ENCODE measurements around the gene CYB561A3.

DNA sequence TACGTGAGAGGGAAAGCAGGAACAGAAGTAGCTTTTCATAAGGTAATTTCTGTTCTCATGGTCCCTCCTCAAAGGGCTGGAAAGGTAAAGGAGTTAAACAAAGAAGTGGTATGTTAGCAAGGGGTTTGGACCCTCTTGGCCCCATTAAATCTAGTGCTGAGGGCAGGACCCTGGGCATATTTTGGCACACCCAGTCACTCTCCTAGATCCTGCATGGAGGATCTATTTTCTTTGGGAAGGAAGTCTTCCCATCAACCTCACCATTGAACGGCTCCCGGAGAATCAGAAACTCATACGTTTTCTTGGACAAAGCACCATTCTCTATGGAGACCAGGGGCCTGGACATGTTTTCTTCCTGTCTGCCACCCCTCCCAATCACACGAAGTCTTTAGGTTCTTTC, 42.4 kb upstream of the CYB561A3 start:
- TF ChIP-seq, protein P1, sequence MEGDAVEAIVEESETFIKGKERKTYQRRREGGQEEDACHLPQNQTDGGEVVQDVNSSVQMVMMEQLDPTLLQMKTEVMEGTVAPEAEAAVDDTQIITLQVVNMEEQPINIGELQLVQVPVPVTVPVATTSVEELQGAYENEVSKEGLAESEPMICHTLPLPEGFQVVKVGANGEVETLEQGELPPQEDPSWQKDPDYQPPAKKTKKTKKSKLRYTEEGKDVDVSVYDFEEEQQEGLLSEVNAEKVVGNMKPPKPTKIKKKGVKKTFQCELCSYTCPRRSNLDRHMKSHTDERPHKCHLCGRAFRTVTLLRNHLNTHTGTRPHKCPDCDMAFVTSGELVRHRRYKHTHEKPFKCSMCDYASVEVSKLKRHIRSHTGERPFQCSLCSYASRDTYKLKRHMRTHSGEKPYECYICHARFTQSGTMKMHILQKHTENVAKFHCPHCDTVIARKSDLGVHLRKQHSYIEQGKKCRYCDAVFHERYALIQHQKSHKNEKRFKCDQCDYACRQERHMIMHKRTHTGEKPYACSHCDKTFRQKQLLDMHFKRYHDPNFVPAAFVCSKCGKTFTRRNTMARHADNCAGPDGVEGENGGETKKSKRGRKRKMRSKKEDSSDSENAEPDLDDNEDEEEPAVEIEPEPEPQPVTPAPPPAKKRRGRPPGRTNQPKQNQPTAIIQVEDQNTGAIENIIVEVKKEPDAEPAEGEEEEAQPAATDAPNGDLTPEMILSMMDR (IDR thresholded peaks at IDR 0.05) = no peak
- no peak for TF ChIP-seq EZH2 (IDR thresholded peaks at IDR 0.05)
